Natural killer cell (primary cell): ENCODE results near the gene MAEA. TPM values are rescaled to one million over a fixed set of nuclear protein-coding genes. Genes with fewer than 3 reads are reported as not detected.
A peak's percentile ranks its signal among the peaks of the same experiment; 100 is the strongest.

Source experiments
- ATAC-seq, 3 donors: fragments of 150-1000 bp in 2 of 3; fragments of 200-7000 bp in 1 of 3; cut with Tn5 transposase; 1 replicate in 1 of 3; 2 replicates in 2 of 3; pipeline ENCODE4 v1.10.0; 2021; ENCODE audit warnings: mild to moderate bottlenecking in 2 of 3, moderate library complexity in 2 of 3
- DNase-seq, 2 donors: peaks; one replicate each; pipeline versions ENCODE4 v3.0.0 to v3.0.0-alpha.2; 2013 to 2021; ENCODE audit warnings: mixed read lengths in 1 of 2
- H3K27ac ChIP-seq: one replicate; pipeline ENCODE4 v1.5.1; 2013; ENCODE audit warnings: mild to moderate bottlenecking, low read length
- H3K27me3 ChIP-seq: one replicate; pipeline ENCODE4 v1.6.1; 2013; ENCODE audit warnings: low read length; ENCODE audit not compliant: control insufficient read depth, insufficient read depth
- H3K36me3 ChIP-seq: one replicate; pipeline ENCODE4 v1.6.1; 2013; ENCODE audit warnings: low read length; ENCODE audit not compliant: control insufficient read depth, insufficient read depth
- H3K4me1 ChIP-seq: one replicate; pipeline ENCODE4 v1.6.1; 2013; ENCODE audit warnings: low read length; ENCODE audit not compliant: control insufficient read depth, insufficient read depth
- H3K4me3 ChIP-seq: one replicate; pipeline ENCODE4 v1.5.1; 2013; ENCODE audit warnings: low read length
- H3K9me3 ChIP-seq: one replicate; pipeline ENCODE4 v1.6.1; 2013; ENCODE audit warnings: low read length; ENCODE audit not compliant: control insufficient read depth, insufficient read depth
- H3K27ac Mint-ChIP-seq, 2 donors: one replicate each; pipeline ENCODE4 v1.8.0; 2022; ENCODE audit warnings: mild to moderate bottlenecking in 2 of 2, mixed read lengths in 2 of 2, moderate library complexity in 1 of 2
- H3K27me3 Mint-ChIP-seq, 2 donors: one replicate each; pipeline ENCODE4 v1.8.0; 2022; ENCODE audit warnings: low read depth in 2 of 2, mixed read lengths in 2 of 2
- H3K36me3 Mint-ChIP-seq: one replicate; pipeline ENCODE4 v1.8.0; 2022; ENCODE audit warnings: mixed read lengths
- H3K4me1 Mint-ChIP-seq, 2 donors: one replicate each; pipeline ENCODE4 v1.8.0; 2022; ENCODE audit warnings: mixed read lengths in 2 of 2
- H3K4me3 Mint-ChIP-seq: one replicate; pipeline ENCODE4 v1.8.0; 2022; ENCODE audit warnings: mild to moderate bottlenecking, moderate library complexity, mixed read lengths
- H3K9me3 Mint-ChIP-seq, 2 donors: one replicate each; pipeline ENCODE4 v1.8.0; 2022; ENCODE audit warnings: mixed read lengths in 2 of 2
- WGBS: methylation state at CpG from one replicate; pipeline ENCODE4 v1.1.7; 2013; ENCODE audit warnings: missing lambda C conversion rate; ENCODE audit not compliant: insufficient coverage; 5-methylcytosine and 5-hydroxymethylcytosine counted together
- intact Hi-C: fragments of 100-400 bp; cut with micrococcal nuclease; formaldehyde crosslinking; loops from one replicate; pipeline ENCODE4 v1.14.2; 2022
- total RNA-seq, 4 donors: library from RNA; stranded (reverse); fragments of 120-200 nt in 1 of 4; gene quantifications; one replicate each; pipeline versions ENCODE4 v1.2.3 to v1.2.4, GENCODE V29; 2013 to 2022
- TF ChIP-seq, protein P1 (sequence below): fragments of 200-600 bp; IDR thresholded peaks from one replicate; pipeline ENCODE4 v1.8.0; 2022; ENCODE audit warnings: antibody characterized with exemption

MAEA gene
- total RNA-seq, 3 donors from 2014 or later (not counting 1 experiment from before 2014, with no cell fraction given), result 63.5 to 89.2 (median 64.0) TPM

DNA sequence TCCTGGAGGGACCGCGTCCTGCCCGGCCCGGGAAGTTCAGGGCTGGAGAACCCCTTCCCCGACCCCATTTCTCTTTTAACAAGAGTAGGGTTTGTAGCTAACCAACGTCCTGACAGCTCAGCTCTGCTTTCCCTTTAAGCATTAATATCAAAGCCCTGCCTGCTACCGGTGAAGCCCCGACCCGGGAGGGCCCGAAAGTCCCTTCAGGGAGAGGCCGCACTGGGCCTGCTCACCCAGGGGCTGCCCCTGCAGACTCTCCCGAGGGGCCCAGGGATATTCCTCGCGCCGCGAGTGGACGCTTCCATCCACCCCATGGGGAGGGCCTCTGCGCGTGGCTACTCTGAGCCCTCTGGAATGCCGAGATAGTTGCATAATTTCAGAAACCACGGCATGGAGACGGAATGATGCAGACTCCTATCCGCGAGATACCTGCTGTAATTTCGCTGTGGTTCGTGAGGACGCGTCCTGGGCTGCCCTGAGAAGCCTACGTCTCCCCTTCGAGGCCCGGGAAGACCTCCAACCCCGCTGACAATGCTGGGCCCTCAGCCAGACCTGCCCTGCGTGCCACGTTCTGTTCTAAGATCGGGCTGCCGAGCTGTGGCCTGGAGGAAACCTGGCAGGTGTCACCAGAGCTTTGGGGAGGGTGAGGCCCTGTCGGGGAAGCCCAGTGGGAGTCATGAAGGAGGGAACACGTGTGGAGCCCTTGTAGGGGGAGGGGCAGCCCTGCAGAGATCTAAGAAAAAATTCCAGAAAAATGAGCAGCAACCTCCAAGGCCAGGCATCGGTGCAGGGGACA, 39.8 kb upstream of the MAEA start:
- no peaks in the 10 kb centered on the region for H3K9me3 ChIP-seq
- H3K36me3 ChIP-seq, result peaks cover 5% of the 10 kb centered on the region
- peak overlapping the region; percentile 64 for H3K4me3 ChIP-seq
- peaks cover 75% of the 10 kb centered on the region for H3K4me1 ChIP-seq
- H3K27ac ChIP-seq, result peak overlapping the region; percentile 96
- peak overlapping the region; percentile 92 to 97 for H3K27ac Mint-ChIP-seq
- intact Hi-C loops, result loop anchor here (1.0 to 2.0 kb wide), 3 partner anchors 19 to 96 kb away; partner anchors contain the start of gene MAEA
- peaks cover 71 to 78% of the 10 kb centered on the region in 2 donors for H3K4me1 Mint-ChIP-seq
- no peaks in the 10 kb centered on the region for H3K27me3 Mint-ChIP-seq
- H3K4me3 Mint-ChIP-seq, result peak overlapping the region; percentile 91
- H3K36me3 Mint-ChIP-seq, result no peaks in the 10 kb centered on the region
- 27% methylated on average over 39 of the region's 39 CpGs for WGBS
- peak in 1 of 2 donors; percentile 83 for DNase-seq
- H3K9me3 Mint-ChIP-seq, result no peaks in the 10 kb centered on the region
- no peaks in the 10 kb centered on the region for H3K27me3 ChIP-seq
- TF ChIP-seq, protein P1, sequence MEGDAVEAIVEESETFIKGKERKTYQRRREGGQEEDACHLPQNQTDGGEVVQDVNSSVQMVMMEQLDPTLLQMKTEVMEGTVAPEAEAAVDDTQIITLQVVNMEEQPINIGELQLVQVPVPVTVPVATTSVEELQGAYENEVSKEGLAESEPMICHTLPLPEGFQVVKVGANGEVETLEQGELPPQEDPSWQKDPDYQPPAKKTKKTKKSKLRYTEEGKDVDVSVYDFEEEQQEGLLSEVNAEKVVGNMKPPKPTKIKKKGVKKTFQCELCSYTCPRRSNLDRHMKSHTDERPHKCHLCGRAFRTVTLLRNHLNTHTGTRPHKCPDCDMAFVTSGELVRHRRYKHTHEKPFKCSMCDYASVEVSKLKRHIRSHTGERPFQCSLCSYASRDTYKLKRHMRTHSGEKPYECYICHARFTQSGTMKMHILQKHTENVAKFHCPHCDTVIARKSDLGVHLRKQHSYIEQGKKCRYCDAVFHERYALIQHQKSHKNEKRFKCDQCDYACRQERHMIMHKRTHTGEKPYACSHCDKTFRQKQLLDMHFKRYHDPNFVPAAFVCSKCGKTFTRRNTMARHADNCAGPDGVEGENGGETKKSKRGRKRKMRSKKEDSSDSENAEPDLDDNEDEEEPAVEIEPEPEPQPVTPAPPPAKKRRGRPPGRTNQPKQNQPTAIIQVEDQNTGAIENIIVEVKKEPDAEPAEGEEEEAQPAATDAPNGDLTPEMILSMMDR, result no peak
- peak; percentile 16 to 39 (median 25) for ATAC-seq

DNA sequence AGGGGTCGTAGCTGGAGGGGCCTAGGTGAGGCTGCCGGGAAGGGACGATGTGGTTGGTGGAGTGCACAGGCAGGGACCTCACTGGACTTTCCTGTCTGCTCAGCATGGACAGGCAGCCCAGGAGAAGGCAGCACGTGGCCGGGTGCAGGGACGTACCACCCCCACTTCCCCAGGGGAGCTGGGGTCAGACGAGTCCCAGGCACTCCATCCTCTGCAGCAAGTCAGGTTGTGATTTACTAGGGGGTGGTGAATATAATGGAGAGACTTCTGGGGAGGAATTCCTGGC, 39.2 kb upstream of the MAEA start:
- WGBS, result 96% methylated on average over 3 of the region's 7 CpGs
- no peak for DNase-seq

GRCh38 chr4:1250921-1251772, 38.5 kb upstream of the MAEA start:
- no peaks in the 10 kb centered on the region for H3K27me3 ChIP-seq
- H3K4me1 Mint-ChIP-seq, result peaks cover 65 to 73% of the 10 kb centered on the region in 2 donors
- no peak overlapping the region for H3K4me3 ChIP-seq
- no peak for DNase-seq
- H3K9me3 ChIP-seq, result no peaks in the 10 kb centered on the region
- WGBS, result 97% methylated on average over 33 of the region's 33 CpGs
- peak overlapping the region; percentile 92 to 97 for H3K27ac Mint-ChIP-seq
- H3K27ac ChIP-seq, result peak overlapping the region; percentile 96
- TF ChIP-seq, protein P1, result no peak
- intact Hi-C loops, result no loop called here
- ATAC-seq, result no peak
- H3K9me3 Mint-ChIP-seq, result no peaks in the 10 kb centered on the region
- peaks cover 63% of the 10 kb centered on the region for H3K4me1 ChIP-seq
- peak overlapping the region; percentile 91 for H3K4me3 Mint-ChIP-seq
- H3K27me3 Mint-ChIP-seq, result no peaks in the 10 kb centered on the region
- no peaks in the 10 kb centered on the region for H3K36me3 Mint-ChIP-seq
- H3K36me3 ChIP-seq, result peaks cover 5% of the 10 kb centered on the region

More for the DNA sequence above, 39.2 kb upstream of the MAEA start:
- Mint-ChIP-seq H3K4me1 (peaks cover 66 to 74% of the 10 kb centered on the region in 2 donors), H3K36me3 (no peaks in the 10 kb centered on the region), H3K4me3 (peak overlapping the region; percentile 91), H3K27me3 (no peaks in the 10 kb centered on the region), H3K27ac (peak overlapping the region; percentile 92 to 97), H3K9me3 (no peaks in the 10 kb centered on the region)
- ATAC-seq, result no peak
- Histone ChIP-seq H3K27me3 (no peaks in the 10 kb centered on the region), H3K4me1 (peaks cover 70% of the 10 kb centered on the region), H3K9me3 (no peaks in the 10 kb centered on the region), H3K36me3 (peaks cover 5% of the 10 kb centered on the region), H3K4me3 (peak overlapping the region; percentile 64), H3K27ac (peak overlapping the region; percentile 96)
- TF ChIP-seq, protein P1, result no peak
- intact Hi-C loops, result no loop called here
